K562 (cell line): ENCODE results near the gene SOX11. TPM values are rescaled to one million over a fixed set of nuclear protein-coding genes. Genes with fewer than 3 reads are reported as not detected.

ENCODE experiments used
- ATAC-seq: fragments of 200-7000 bp; cut with Tn5 transposase; 3 replicates; pipeline ENCODE4 v1.9.1; 2020; ENCODE audit warnings: moderate library complexity
- BruUV-seq: library from RNA; stranded (reverse); fragments of 400-500 nt; replicated peaks from 2 replicates; lab custom pipeline; 2021; lab: Mats Ljungman, UMichigan
- CTCF ChIA-PET: fragments of 300-600 bp; formaldehyde crosslinking; extraction: SDS; loops from one replicate; lab custom pipeline; 2021; ENCODE audit warnings: low intra/inter-chr PET ratio; lab: Yijun Ruan, JAX
- POLR2A ChIA-PET: fragments of 300-600, 350-650 bp; sonication (Branson Sonifier 250); formaldehyde crosslinking; extraction: SDS; loops from one replicate; lab custom pipeline; 2021; ENCODE audit warnings: antibody characterized with exemption, inconsistent platforms; lab: Yijun Ruan, JAX
- DNase-seq, 4 experiments: peaks; one replicate each; pipeline versions ENCODE4 v3.0.0 to v3.0.0-alpha.2; 2011 to 2018; ENCODE audit warnings: low spot score in 3 of 4, mixed read lengths in 3 of 4; ENCODE audit errors: extremely low read depth in 1 of 4
- FAIRE-seq: peaks from 2 replicates; lab custom pipeline; 2011; peaks lifted over from hg19 to GRCh38; lab: Jason Lieb, UNC
- H2AFZ ChIP-seq: 2 replicates; pipeline ENCODE4 v1.6.0; 2011; ENCODE audit warnings: low read depth, low read length, control low read depth, inconsistent platforms
- H3K27ac ChIP-seq: fragments of 200-600 bp; 3 replicates; pipeline ENCODE4 v1.8.0; 2011; ENCODE audit warnings: low read depth, mild to moderate bottlenecking, control low read depth, inconsistent platforms, low read length, moderate library complexity, mixed read lengths; ENCODE audit errors: extremely low read depth
- H3K27me3 ChIP-seq, 2 experiments: fragments of 300-600 bp in 1 of 2; 2 replicates in 1 of 2; 3 replicates in 1 of 2; pipeline versions ENCODE4 v1.6.0 to v1.8.0; 2011; ENCODE audit warnings: inconsistent platforms in 2 of 2, low read length in 2 of 2, mild to moderate bottlenecking in 1 of 2, mixed read lengths in 1 of 2, moderate library complexity in 1 of 2; ENCODE audit not compliant: control insufficient read depth in 2 of 2, insufficient read depth in 2 of 2
- H3K36me3 ChIP-seq: fragments of 300-600 bp; 3 replicates; pipeline ENCODE4 v1.8.0; 2011; ENCODE audit warnings: mild to moderate bottlenecking, low read length, inconsistent platforms; ENCODE audit not compliant: control insufficient read depth, insufficient read depth
- H3K4me1 ChIP-seq, 2 experiments: fragments of 200-600 bp in 1 of 2; replicated peaks in 1 of 2; 2 replicates in 1 of 2; 3 replicates in 1 of 2; pipeline versions ENCODE4 v1.5.1 to v1.8.0; 2011; ENCODE audit warnings: inconsistent platforms in 2 of 2, low read length in 2 of 2, mild to moderate bottlenecking in 1 of 2, mixed read lengths in 1 of 2, moderate library complexity in 1 of 2; ENCODE audit not compliant: control insufficient read depth in 2 of 2, insufficient read depth in 2 of 2
- H3K4me2 ChIP-seq: 2 replicates; pipeline ENCODE4 v1.6.1; 2011; ENCODE audit warnings: low read length, control low read depth, inconsistent platforms, mixed read lengths; ENCODE audit not compliant: insufficient read depth
- H3K4me3 ChIP-seq: fragments of 200-600 bp; sonication (generic), shearing (Covaris generic); 2 replicates; pipeline ENCODE4 v1.5.1; 2016; ENCODE audit warnings: control low read depth, inconsistent platforms
- H3K79me2 ChIP-seq: fragments of 200-600 bp; 3 replicates; pipeline ENCODE4 v1.8.0; 2011; ENCODE audit warnings: low read length, inconsistent platforms; ENCODE audit not compliant: control insufficient read depth, insufficient read depth
- H3K9ac ChIP-seq, 2 experiments: 2 replicates each; pipeline versions ENCODE4 v1.6.0 to v1.6.1; 2011; ENCODE audit warnings: low read depth in 2 of 2, low read length in 2 of 2, control low read depth in 1 of 2, inconsistent platforms in 1 of 2, mild to moderate bottlenecking in 1 of 2, mixed read lengths in 1 of 2; ENCODE audit not compliant: insufficient read depth in 1 of 2
- H3K9me1 ChIP-seq: one replicate; pipeline ENCODE4 v1.6.0; 2011; ENCODE audit warnings: inconsistent platforms, mild to moderate bottlenecking, low read length, moderate library complexity; ENCODE audit not compliant: control insufficient read depth, insufficient read depth
- H3K9me3 ChIP-seq: replicated peaks from 2 replicates; pipeline ENCODE4 v1.5.1; 2011; ENCODE audit warnings: low read depth, low read length, inconsistent platforms; ENCODE audit not compliant: control insufficient read depth, insufficient read depth
- H4K20me1 ChIP-seq: replicated peaks from 2 replicates; pipeline ENCODE4 v1.6.1; 2011; ENCODE audit warnings: low read length, inconsistent platforms, mixed read lengths; ENCODE audit not compliant: control insufficient read depth, insufficient read depth
- GABPA ChIP-seq: fragments of 200-800 bp; sonication (Bioruptor generic); conservative IDR thresholded peaks from 2 replicates; pipeline ENCODE4 v1.6.1; 2016; ENCODE audit warnings: low read depth, missing genetic modification characterization, missing compliant biosample characterization
- NCOA1 ChIP-seq: fragments of 450-650 bp; IDR thresholded peaks from 2 replicates; pipeline ENCODE4 v1.6.1; 2016; ENCODE audit warnings: low read depth
- ZFP30 ChIP-seq: fragments of 250-450 bp; sonication (Bioruptor Pico); IDR thresholded peaks from 2 replicates; pipeline ENCODE4 v1.8.0; 2022; ENCODE audit warnings: moderate library complexity, mild to moderate bottlenecking, inconsistent platforms, borderline replicate concordance
- WGBS: fragments of 100-300 bp; shearing (Covaris generic); methylation state at CpG from one replicate; pipeline ENCODE4 v1.1.6; 2016; ENCODE audit warnings: low coverage, mixed read lengths; ENCODE audit not compliant: insufficient coverage; ENCODE audit errors: missing lambda C conversion rate; 5-methylcytosine and 5-hydroxymethylcytosine counted together
- in situ Hi-C: fragments of 300-500 bp; cut with MboI; formaldehyde crosslinking; loops from 4 replicates; pipeline ENCODE4 v1.15.0; 2018; ENCODE audit warnings: inconsistent platforms, mixed read lengths
- intact Hi-C: fragments of 100-400 bp; cut with micrococcal nuclease; formaldehyde crosslinking; loops from 2 replicates; pipeline ENCODE4 v1.14.2; 2022
- polyA plus RNA-seq, 8 experiments: library from polyadenylated mRNA; depleted of rRNA in 4 of 8; stranded (reverse) in 5 of 8; unstranded in 3 of 8; fragments of >200 nt; fragmentation: Nextera tagmentation in 2 of 8; fragmentation: Illumina TruSeq in 1 of 8; extraction: Ambion mirVana in 2 of 8; extraction: Trizol in 1 of 8; gene quantifications; 2 replicates each; pipeline versions ENCODE4 v1.2.1 to v1.2.3, GENCODE V29; 2011 to 2014; ENCODE audit warnings: inconsistent platforms in 1 of 8, missing spikeins in 1 of 8
- total RNA-seq, 7 experiments: library from RNA; depleted of rRNA in 6 of 7; stranded (reverse); fragments of >200 nt in 6 of 7; fragmentation: Illumina TruSeq in 2 of 7; extraction: Trizol in 2 of 7; gene quantifications; 2 replicates each; pipeline versions ENCODE4 v1.2.1 to v1.2.3, GENCODE V29; 2011 to 2021; ENCODE audit warnings: low replicate concordance in 1 of 7
- TF ChIP-seq, protein P1 (sequence below): fragments of 250-450 bp; sonication (Bioruptor Pico); IDR thresholded peaks from 2 replicates; pipeline ENCODE4 v1.8.0; 2021; ENCODE audit warnings: mild to moderate bottlenecking, moderate library complexity

SOX11 gene
- total and polyA plus RNA-seq, 9 of the 15 experiments (the other 6 are each of a cell fraction or from before 2014, with no cell fraction given): 0.02 TPM; not detected in 8

DNA sequence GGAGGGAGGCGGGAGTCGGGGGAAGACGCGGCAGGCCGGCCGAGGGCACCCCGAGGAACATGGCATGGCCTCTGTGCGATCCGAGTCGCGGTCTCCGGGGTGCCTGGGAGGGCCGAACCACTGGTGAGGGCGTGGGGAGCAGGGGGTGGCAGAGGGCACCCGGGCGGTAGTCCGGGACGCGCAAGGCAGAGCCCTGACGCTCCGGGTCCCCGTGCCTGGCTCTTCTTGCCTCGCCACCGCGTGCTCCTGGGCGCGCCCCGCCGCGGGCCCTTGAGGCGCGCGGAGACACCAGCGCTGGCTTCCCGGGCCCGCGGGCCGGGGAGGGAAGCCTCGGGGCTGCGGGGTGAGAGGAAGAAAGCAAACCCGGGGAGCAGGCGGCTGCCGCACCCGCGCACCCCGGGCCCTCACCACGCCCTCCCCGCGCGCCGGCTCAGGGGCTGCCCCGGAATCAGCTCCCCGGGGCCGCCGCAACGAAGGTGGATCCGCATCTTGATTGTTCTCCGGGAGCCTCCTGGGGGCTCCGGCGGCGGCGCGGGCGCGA, 4.3 kb downstream of the SOX11 start:
- no peaks in the 10 kb centered on the region for H3K36me3 ChIP-seq
- ATAC-seq (no peak), DNase-seq (no peak), FAIRE-seq (no peak)
- no peak overlapping the region for H3K4me3 ChIP-seq
- H3K9ac ChIP-seq: no peak overlapping the region
- H3K4me1 ChIP-seq: no peaks in the 10 kb centered on the region
- intact Hi-C loops (no loop called here), in situ Hi-C loops (no loop called here)
- H3K79me2 ChIP-seq: no peaks in the 10 kb centered on the region
- no TSS peak for BruUV-seq
- no peaks in the 10 kb centered on the region for H3K9me3 ChIP-seq
- POLR2A ChIA-PET: no interaction called here
- no peaks in the 10 kb centered on the region for H3K9me1 ChIP-seq
- no peak overlapping the region for H3K27ac ChIP-seq
- H3K4me2 ChIP-seq: no peak overlapping the region
- no peaks in the 10 kb centered on the region for H4K20me1 ChIP-seq
- H3K27me3 ChIP-seq: no peaks in the 10 kb centered on the region
- TF ChIP-seq GABPA (tag): no peak
- TF ChIP-seq, protein P1, sequence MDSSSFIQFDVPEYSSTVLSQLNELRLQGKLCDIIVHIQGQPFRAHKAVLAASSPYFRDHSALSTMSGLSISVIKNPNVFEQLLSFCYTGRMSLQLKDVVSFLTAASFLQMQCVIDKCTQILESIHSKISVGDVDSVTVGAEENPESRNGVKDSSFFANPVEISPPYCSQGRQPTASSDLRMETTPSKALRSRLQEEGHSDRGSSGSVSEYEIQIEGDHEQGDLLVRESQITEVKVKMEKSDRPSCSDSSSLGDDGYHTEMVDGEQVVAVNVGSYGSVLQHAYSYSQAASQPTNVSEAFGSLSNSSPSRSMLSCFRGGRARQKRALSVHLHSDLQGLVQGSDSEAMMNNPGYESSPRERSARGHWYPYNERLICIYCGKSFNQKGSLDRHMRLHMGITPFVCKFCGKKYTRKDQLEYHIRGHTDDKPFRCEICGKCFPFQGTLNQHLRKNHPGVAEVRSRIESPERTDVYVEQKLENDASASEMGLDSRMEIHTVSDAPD: no peak
- TF ChIP-seq NCOA1: no peak
- TF ChIP-seq ZFP30 (CRISPR knock-in tag): no peak
- no peak overlapping the region for H2AFZ ChIP-seq
- WGBS: 7% methylated on average over 14 of the region's 65 CpGs
- CTCF ChIA-PET: no interaction called here
